Measurements from ENCODE around the gene ARHGEF9.
"Not testable (repeated sequence)": the region's sequence is repeated elsewhere in the genome, so short reads cannot be mapped to it uniquely, and the experiment has no call there.

ARHGEF9 gene

DNA sequence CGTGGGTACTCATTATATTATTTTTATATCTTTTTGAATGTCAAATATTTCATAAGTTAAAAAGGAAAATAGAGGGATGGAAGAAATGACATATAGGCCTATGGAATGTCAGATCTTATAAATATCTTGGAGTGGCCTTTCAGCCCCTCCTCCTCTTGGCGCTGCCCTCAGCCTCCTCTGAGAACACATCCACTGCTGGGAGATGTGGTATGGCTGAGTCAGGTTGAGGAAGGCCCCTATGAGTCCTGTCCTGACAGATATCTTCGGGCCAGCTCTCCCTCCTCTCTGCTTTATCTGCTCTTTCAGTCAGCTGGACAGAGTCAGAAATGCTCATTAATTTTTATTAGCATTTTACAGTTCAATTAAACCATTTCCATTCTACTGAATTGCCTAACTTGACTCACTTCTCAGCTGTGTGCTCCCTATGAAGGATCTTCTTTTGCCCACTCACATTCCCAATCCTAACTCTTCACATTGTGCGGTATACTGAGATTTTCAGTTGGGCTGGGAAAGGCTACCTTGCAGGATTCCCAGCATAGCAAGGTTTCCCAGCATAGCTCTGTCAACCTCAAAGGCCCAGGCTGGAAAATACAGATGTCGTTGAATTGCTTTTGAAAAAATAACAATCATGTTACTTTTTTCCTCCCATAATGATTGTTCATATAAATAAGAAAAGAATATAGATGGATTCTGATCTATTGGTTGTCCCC lies 128.0 kb downstream of the ARHGEF9 start:
- peak; percentile 88 for DNase-seq

DNA sequence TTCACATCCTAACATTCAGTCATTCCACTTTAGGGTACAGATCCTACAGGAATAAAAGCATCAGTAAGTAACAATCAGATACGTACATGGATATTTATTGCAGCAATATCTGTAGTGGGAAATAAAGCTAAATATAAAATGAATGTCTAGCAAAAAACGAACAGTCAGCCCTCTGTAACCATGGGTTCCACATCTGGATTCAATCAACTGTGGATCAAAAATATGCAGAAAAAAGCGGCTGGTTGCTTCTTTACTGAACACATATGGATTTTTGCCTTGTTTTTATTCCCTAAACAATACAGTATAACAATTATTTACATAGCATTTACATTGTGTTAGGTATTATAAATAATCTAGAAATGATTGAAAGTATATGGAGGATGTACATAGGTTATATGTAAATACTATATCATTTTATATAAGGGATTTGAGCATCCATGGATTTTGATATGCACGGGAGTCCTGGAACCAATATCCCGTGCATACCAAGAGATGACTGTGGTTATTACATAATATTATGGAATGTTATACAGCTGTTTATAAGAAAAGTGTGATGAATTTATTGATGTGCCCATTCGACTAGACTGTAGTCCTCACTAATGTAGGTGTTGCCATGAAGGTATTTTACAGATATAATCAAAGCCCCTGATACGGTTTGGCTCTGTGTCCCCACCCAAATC lies 132.8 kb downstream of the ARHGEF9 start:
- peak; percentile 81 for DNase-seq

- DNase-seq: not testable (repeated sequence)
Measured at GRCh38 chrX:63645748-63646147, 139.3 kb downstream of the ARHGEF9 start.

GRCh38 chrX:63635750-63636149 lies 149.3 kb downstream of the ARHGEF9 start:
- no peak for DNase-seq

DNA sequence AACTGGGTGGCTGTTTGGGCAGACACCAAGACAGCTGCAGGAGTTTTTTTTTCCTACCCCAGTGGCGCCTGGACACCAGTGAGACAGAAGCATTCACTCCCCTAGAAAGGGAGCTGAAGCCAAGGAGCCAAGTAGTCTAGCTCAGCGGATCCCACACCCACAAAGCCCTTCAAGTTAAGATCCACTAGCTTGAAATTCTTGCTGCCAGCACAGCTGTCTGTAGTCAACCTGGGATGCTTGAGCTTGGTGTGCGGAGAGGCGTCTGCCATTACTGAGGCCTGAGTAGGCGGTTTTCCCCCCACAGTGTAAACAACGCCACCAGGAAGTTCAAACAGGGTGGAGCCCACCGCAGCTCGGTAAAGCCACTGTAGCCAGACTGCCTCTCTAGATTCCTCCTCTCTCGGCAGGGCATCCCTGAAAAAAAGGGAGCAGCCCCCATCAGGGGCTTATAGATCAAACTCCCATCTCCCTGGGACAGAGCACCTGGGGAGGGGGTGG lies 171.4 kb downstream of the ARHGEF9 start:
- no peak for DNase-seq

DNA sequence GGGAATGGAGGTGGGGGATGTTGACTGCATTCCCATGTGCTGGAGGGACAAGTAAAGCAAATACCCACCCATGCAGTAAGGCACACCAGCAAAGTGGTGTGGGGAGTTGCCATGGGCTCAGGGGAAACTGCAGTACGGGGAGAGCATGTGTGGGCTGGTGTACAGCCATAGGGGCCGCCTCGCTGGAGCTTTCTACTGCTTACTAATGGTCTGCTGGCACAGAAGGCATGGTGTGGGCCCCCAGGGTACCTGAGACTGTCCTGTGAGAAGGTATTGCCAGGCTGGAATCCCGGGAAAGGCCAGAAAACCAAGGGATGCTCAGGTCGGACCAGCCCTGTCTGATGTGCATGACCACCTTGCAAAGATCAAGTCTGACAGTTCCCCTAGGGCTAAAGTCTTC lies 199.1 kb downstream of the ARHGEF9 start:
- DNase-seq: no peak

Data from fibroblast of upper back skin (primary cell).